ENCODE measurements around the gene PGBD2.
A peak's percentile ranks its signal among the peaks of the same experiment; 100 is the strongest.
"Not testable (repeated sequence)": the region's sequence is repeated elsewhere in the genome, so short reads cannot be mapped to it uniquely, and the experiment has no call there.

Gene PGBD2, protein sequence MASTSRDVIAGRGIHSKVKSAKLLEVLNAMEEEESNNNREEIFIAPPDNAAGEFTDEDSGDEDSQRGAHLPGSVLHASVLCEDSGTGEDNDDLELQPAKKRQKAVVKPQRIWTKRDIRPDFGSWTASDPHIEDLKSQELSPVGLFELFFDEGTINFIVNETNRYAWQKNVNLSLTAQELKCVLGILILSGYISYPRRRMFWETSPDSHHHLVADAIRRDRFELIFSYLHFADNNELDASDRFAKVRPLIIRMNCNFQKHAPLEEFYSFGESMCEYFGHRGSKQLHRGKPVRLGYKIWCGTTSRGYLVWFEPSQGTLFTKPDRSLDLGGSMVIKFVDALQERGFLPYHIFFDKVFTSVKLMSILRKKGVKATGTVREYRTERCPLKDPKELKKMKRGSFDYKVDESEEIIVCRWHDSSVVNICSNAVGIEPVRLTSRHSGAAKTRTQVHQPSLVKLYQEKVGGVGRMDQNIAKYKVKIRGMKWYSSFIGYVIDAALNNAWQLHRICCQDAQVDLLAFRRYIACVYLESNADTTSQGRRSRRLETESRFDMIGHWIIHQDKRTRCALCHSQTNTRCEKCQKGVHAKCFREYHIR

GRCh38 chr1:248906009-248906752 lies at the start of gene PGBD2:
PGBD2 (plus strand) TSS chr1:248906235; CDS start chr1:248913863, 7,628 bp downstream.
- peak; percentile 90 for DNase-seq (ENCODE audit: low read depth)

- DNase-seq (ENCODE audit: low read depth) = no peak
Measured at GRCh38 chr1:248857201-248857600, 48.8 kb upstream of the PGBD2 start.

DNA sequence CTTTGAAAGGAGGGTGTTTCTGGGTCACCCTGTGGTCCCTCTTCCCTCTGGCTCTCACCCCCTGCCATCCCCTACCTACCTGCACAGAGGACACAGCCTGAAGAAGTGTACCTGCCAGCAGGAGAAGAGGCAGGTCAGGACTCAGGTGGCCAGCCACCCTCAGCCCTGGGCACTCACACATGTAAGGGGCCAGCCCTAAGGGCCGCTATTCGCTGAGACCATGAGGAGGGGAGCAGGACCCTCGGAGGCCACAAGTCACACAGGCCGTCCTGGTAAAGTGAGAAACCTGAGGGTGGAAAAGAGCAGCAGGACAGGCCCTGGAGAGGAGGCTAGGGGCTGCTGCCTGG lies 48.3 kb upstream of the PGBD2 start:
- no peak for DNase-seq (ENCODE audit: low read depth)

GRCh38 chr1:248858096-248858890 lies 47.7 kb upstream of the PGBD2 start:
- no peak for DNase-seq (ENCODE audit: low read depth)

- peak; percentile 96 for DNase-seq (ENCODE audit: low read depth)
Measured at GRCh38 chr1:248858891-248859889, 46.8 kb upstream of the PGBD2 start, which contains the start of gene ZNF692. ZNF692 (minus strand) TSS chr1:248859085; CDS start chr1:248858309, 776 bp downstream.

DNA sequence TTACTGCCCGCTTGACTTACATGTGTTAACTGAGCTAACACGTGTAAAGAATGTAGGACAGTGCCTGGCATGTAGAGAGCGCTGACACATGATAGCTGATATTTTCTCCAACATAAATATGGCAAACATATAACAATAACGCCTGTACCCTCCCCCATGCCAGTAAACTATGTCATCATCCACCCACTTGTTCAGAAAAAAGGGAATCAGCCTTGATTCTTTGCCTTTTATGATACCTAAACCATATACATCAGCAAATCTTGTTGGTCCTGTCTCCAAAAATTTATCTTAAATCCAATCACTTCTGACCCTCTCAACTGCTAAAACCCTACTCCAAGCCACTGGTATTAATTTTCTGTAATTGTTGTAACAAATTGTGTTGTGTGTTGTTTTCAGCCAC lies 46.0 kb upstream of the PGBD2 start:
- no peak for DNase-seq (ENCODE audit: low read depth)

- no peak for DNase-seq (ENCODE audit: low read depth)
Measured at GRCh38 chr1:248861616-248862015, 44.4 kb upstream of the PGBD2 start.

DNA sequence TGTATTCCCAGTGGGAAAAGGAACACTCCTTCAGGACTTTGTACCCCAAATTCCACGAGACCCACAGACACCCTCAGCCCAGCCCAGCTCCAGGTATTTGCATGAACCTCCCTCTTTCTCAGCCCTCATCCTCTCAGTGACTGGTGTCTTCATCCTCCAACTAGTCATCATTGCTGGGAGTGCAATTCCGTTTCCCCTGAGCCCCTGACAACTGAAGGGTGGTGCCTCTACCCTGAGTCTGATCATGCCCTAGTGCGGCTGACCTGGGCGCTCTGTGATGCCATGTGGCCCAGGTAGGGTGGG lies 43.4 kb upstream of the PGBD2 start:
- no peak for DNase-seq (ENCODE audit: low read depth)

DNA sequence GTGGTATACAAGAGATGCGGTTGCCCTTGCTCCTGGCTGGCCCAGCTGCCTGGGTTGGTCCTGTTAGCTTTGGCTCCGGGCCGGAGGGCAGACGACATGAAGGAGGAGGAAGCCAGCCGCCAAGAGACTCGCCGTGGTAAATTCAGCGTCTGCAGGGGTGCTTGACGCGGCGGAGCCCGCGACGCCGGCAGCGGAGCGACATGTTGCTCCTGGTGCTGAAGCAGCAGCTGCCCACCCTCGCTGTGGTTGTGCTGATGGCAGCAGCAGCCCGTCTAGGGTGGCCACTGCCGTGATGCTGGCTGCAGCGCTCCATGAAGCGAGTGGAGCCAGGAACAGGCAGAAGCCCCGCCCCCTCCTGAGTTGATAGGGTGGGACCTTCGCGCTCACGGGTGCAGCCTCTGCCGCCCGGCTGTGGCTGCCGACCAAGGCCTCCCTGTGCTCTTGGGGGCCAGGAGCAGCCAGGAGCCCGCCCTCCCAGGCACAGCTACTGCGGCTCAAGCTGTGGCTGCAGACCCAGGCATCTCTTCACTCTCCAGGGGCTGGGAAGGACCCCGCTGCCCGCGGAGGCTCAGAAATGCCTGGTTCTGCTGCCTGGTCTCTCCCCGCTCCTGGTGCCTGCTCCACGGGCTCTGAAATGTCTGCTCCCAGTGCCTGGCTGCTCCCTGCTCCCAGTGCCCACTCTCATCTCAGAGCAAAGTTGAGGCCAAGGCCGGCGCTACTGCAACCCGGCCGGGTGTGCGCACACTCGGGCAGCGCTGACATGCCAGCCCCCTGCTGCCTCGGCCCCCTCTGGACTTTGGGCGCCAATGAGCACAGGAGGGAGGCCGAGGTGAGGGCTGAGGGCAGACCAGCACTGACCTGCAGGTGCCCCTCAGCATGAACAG lies 42.8 kb upstream of the PGBD2 start:
- peak; percentile 75 for DNase-seq (ENCODE audit: low read depth)

GRCh38 chr1:248871837-248872401 lies 34.1 kb upstream of the PGBD2 start:
- no peak for DNase-seq (ENCODE audit: low read depth)

DNA sequence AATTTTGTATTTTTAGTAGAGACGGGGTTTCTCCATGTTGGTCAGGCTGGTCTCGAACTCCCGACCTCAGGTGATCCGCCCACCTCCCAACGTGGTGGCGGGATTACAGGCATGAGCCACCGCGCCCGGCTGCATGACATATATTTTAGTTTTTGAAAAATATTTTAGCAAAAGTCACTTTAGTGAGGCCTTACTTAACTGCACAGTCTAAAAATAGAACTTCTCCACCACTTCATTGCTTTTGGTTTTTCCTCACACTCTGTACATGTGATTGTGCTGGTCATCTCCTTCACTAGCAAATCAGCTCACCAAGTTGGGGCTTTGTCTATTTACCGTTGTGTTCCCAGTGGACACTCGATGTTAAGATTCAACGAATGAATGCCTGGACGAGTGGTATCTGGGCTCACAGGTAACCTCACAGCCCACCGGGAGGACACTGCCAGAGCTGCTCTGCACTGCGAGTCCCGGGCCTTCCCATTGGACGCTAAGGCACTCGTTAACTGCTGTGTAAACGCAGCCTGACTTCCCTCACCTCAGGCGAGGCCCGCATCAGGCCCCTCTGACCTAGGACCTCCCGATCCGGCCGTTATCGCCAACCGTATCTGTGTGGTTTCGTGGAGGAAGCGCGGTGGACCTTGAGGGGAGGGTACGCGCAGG lies 33.2 kb upstream of the PGBD2 start:
- peak; percentile 53 for DNase-seq (ENCODE audit: low read depth)

- peak; percentile 97 for DNase-seq (ENCODE audit: low read depth)
Measured at GRCh38 chr1:248873409-248873992, 32.5 kb upstream of the PGBD2 start.

DNA sequence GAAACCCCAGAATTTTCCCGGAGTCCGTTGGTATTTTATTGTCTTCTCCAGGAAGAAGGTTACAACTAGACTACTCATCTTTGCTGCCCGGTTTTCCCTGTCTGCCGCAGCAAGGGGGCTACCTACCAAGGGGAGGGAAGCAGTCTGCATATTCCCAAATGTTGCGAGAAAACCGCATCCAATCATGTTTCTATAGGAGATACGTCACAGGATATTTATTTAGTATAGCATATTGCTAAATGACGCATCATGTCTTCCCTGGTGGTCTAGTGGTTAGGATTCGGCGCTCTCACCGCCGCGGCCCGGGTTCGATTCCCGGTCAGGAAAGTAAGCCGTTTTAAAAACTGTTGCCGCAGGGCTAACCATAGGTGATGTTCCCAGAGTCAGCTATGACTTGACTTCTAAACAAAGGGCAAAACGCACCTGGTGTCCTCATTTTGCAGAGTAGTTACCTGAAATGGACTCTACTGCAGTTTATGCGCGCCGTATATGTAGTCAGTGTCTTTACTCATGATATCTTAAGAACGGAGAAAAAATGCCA lies 32.0 kb upstream of the PGBD2 start:
- peak; percentile 83 for DNase-seq (ENCODE audit: low read depth)

DNA sequence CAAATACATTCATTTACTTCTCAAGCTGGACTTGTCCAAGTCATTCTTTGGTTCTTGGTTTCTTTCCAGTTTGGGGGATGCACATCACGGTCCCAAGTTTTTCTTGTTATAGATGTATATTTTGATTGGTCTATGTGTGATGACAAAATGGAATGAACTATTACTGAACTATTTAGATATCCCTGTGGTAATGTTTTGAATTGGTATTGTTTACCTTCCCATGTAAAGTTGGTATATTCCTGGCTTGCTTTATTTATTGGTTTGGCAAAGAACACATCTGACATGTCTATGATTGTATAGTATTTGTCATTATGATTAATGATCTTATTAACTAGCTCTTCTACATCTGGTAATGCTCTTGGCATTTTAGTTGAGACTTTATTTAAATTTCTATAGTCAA lies 24.8 kb upstream of the PGBD2 start:
- DNase-seq (ENCODE audit: low read depth) = no peak

DNA sequence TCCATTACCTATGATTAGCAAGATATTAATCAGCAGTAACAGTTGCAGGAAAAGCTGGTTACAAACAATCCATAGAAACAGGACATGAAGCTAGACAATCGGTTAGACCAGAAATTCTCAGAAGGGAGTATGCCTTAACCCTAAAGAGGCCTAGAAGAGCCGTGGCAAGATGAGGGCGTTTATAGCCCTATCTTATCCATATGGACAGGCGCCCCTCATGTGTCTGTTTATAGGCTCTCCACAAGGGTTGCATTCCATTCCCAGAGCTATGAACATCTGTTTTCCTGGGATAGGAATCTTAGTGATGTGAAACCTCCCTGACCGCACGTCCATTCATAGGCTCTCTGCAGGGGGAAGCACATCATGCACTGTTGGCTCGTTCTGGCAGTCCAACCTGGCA lies 23.6 kb upstream of the PGBD2 start:
- not testable (repeated sequence) for DNase-seq (ENCODE audit: low read depth)

DNA sequence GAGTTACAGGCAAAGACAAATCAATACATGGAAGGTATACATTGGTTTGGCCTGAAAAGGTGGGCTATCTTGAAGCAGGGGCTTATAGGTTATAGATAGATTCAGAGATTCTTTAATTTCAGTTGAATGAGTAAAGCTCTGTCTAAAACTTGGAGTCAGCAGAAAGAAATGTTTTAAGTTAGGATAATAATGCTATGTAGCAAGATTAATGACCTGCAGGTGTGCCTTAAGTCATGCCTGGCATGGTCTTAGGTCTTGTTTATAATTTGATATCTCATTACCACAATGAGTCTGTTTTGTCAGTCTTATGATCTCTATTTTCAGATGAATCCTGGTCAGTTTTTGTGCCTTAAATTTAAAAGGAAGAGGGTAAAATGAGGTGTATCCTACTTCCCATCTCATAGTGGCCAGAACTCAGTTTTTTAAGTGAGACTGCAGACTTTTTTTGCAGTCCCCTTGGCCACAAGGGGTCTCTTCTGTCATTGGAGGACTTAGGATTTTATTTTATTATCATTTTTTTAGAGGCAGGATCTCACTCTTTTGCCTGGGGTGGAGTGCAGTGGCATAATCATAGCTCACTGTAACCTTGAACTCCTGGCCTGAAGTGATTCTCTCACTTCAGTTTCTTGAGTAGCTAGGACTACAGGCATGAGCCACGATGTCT lies 21.3 kb upstream of the PGBD2 start:
- DNase-seq (ENCODE audit: low read depth) = no peak

DNA sequence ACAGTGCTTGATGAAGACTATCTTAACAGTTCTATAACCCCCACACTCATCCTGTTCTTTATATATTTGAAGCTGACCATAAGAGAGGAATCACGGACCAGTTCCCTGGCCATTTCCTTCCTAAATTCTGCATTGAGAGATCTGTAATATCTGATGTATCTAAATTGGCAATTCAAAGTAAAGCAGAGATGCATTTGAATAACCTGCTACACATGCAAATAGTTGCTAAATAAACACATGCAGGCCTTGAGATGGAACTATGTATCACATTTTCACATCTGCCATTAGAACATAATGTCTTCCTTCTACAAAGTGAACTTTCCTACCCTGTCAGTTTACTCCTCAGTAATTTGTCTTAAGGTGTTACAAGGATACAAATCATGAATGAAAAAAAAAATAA lies 20.4 kb upstream of the PGBD2 start:
- DNase-seq (ENCODE audit: low read depth) = no peak
